Non-pigmented ciliary epithelial cell (primary cell): Measurements from ENCODE around the gene SAPCD2.

Source experiments
- DNase-seq: peaks from one replicate; pipeline ENCODE4 v3.0.0-alpha.2; 2010; ENCODE audit warnings: low read depth

Gene SAPCD2

DNA sequence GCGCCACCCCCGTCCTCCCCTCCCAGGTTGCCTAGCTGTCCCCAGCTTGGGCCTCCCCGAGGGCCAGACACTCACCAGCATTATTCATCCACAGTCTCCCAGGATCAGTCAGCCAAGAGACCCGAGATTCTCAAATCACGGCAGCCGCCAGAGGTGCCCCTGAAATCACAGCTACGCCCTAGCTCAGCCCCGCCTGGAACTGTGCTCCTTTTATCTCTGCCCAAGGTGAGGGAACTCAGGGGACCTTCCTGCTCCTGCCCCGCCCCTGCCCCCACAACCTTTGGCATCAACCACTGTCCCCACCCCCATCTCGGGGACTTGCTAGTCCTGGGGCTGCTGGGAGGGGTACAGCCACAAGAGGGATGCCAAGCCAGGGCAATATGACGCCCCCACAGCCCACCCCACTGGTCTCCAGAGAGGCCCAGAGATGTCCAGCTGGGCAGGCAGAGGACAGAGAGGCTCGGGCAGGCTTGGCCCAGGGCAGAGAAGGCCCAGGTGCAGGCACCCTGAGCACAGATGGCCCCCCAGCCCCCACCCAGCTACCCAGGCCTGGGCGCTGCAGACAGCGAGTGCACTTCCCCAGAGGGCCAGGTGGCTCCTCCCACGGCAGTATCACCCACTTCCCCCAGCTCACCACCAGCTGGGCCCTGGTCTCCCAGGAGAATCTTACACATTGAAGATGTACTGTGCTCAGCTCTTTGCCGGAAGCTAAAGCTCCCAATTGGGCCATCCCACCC lies 38.3 kb downstream of the SAPCD2 start, which contains the start of gene FUT7:
Gene FUT7 (minus strand): TSS at position 185 of the 737 bp plus-strand sequence. CDS start 97 bp downstream, at position 88.
- no peak for DNase-seq

DNA sequence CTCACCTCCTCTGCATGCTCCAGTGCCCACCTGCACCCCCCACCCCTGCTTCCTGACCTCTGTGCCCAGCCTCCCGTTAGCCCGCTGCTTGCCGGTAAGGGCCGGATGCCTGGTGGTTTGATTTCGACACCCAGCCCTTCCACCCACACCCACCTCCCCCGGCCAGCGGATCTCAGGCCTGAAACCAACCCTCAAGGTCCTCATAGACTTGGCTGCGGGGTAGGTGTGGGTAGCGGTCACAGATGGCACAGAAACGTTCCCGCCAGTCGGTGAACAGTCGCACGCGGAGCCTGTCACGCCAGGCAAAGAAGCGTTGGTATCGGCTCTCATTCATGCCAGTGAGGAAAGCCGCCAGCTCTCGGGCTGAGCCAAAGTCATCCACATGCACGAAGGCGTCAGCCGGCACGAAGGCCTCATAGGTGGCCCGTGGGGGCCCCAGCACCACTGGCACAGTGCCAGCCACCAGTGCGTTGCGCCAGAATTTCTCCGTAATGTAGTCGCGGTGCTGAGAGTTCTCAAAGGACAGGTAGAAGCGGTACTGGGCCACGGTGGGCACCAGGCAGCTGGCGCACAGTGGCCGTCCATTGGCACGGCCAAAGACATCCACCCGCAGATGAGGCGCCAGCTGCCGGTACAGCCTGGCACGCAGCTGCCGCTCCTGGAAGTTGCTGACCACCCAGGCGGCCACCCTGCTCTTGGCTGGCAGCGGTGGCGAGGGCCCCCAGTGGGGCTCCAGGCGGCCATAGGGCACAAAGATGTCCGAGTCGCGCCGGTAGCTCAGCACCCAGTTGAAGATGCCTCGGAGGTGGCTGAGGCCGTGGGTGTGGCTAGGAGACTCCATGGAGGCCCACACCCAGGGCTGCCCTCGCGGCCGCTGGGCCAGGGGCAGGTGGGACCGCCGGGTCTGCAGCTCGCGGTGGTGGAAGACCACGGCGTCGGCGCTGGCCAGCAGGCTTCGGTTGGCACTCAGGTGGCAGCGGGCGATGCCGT lies 39.5 kb downstream of the SAPCD2 start:
- no peak for DNase-seq

DNA sequence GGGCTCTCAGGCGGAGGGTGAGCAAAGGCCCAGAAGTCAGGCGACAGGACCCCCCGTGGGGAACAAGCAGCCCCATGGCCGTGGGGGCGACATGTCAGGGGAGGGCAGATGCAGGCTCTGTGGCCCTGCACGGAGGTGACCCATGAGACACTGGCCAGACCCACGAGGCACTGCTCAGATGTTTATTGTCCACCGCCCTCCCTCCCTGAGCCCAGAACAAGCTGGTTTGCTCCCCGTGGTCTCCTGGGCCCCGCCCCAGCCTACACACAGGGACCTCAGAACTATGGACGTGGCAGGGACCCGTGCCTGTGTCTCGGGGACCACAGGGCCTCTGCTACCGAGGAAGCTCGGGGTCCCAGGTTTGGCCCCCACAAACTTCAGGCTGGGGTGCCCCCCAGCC lies 40.4 kb downstream of the SAPCD2 start:
- no peak for DNase-seq

DNA sequence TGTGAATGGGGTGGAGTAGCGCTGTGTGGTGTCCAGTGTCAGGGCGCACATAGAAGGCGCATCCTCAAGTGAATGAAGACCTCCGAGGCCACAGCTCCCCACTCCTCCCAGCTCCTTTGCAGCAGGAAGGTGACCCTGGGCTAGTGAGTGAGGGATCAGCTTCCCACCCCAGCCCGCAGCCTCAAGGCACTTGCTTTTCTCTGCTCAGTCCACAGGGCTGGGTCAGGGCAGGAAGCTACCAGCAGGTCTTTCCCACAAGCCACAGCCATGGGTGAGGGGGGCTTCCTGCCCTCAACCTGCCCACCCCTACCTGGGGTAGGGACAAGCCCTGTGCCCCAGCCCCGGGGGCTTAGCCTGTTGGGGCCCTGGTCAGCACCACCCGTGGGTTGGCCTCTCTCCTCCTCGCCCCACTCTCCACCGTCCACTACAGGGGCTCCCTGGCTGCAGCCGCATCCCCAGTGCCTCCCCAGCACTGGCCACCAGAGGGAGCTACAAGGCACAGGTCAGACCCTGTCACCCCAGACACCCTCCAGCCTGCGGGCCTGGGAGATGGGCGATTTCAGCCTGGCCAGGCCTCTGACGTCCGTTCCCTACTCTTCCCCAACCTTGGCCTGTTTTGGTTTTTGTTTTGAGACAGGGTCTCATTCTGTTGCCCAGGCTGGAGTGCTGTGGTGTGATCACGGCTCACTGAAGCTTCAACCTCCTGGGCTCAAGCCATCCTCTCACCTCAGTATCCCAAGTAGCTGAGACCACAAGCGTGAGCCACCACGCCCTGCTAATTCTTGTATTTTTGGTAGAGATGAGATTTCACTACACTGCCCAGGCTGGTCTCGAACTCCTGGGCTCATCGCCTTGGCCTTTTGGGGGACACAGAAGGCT lies 41.1 kb downstream of the SAPCD2 start:
- no peak for DNase-seq

DNA sequence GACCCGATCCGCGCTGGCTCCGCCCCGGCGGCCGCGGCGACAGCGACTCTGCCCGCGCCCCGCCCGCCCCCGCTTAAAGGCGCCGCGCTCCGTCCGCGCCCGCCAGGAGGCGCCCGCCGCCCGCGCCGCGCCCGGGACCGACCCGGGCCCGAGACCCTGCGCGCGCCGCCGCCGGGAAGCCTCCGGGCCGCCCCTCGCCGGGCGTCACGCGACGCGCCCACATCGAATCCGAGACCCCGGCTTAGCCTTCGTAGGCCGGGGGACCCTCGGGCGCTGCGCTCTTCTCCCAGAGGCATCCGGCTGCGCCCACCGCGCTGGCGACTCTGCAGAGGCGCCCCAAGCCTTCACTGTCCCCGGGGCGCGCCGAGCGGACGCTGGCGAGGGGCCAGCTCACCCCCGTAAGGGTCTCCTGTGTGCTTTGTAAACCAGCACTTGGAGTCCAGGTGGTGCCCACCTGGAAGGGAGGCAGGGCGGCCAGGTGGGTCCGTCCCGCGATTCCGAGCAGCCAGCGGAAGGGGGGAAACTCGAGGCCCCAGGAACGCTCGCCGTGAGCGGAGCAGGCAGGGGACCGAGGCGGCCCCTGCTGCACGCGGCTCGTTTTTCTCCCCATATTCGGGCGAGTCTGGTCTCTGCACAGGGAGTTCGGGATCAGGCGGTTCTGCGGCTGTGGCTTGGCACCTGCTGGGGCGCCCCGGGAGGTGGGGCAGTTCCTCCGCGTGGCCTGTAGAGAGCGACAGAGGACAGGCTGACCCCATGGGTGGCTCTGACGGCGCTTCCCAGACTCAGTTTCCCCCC lies 41.9 kb downstream of the SAPCD2 start:
- DNase-seq, result no peak

DNA sequence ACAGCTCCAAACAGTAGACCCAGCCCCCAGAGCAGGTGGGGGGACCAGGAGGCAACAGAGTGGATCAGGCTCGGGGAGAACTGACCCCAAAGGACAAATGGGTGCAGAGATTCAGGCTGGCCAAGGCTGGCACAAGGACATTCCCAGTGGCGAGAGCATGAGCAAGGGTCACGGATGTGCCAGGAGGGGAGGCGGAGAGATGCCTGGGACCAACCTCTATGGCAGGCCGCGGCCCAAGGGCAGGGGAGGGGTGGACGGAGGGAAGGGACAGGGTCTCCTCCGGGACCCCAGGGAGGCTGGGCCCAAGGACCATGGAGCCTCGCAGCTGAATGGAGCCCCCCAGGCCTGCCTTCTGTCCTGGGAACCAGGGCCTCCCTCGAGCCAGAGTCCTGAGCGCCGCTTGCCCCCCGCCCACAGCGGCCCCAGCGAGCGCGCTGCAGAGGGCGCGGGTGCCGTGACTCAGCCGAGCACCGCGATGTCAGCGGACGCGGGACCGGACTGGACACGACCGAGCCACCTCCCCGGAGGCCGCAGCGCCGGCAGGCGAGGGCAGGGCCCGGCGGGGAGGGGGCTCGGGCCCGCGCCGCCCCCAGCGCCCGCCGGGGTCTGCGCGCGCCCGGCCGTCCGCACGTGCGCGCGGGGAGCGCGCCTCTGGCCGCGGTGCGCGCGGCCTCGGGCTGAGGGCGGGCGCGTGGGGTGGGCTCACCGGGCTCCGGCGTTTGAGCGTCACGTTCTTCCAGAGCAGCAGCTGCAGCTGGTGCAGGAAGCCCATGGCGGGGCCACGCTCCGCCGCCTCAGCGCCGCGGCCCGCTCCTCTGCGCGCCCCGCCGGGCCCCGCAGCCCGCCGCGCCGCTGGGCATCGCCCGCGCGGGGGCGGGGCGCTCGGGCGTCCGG lies 42.7 kb downstream of the SAPCD2 start, which contains the start of gene ABCA2:
Gene ABCA2 (minus strand): TSS at position 869 of the 894 bp plus-strand sequence. CDS start 97 bp downstream, at position 772.
- DNase-seq, result no peak

DNA sequence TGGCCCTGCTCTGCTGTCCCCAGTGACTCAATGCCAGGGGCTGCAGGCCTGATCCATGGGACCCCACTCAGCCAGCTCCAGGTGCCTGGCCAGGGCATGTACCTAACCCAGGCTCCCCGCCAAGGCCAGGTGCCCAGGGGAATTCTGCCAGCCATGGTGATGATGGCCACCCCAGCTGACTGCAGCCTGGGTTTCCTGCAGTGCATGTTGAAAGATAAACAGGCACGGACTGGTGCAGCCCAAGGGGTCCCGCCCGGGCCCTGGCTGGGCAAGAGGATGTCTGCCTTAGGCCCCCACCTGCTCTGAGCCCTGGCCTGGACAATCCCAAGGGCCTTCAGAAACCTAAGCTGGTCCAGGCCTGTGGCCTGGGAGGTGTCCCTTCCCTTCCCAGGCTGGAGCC lies 43.5 kb downstream of the SAPCD2 start:
- no peak for DNase-seq

DNA sequence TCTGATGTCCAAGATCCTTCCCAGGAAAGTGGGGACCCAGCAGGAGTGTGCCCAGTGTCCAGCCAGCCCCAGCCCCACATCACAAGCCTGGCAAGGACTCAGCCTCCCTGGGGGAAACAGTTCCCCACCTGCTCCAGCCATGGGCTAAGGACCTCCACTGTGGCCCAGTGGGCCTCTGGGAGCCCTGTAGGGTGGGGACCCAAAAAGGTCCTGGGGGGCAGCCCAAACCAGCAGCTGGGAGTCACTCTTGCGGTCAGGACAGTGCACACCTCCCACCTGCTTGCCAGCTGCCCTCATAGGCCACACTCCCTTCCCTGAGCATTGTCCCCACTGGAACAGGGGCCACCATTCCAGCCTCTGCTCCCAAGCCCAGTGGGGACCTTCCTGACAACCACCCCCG lies 44.0 kb downstream of the SAPCD2 start:
- DNase-seq, result no peak

DNA sequence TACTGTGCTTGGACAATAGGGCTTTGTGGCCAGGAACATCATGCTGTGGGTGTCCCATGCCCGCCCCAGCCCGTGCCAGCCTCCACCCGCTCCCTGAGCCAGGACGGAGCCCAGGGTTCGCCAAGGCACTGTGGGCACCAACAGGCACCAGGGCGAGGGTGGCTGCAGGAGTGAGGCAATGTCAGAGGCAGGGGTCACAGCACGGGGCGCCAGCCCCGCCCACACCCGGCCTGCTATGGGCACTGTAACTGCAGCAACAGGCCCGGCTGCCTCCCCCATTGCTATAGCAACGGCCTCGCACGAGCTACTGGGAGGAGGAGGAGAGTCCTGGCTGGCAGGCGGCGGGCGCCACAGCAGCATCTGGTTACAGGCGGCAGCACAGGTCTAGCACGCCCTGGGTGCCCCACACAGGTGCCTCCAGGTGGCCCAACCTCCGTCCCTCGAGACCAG lies 44.8 kb downstream of the SAPCD2 start:
- DNase-seq, result no peak

DNA sequence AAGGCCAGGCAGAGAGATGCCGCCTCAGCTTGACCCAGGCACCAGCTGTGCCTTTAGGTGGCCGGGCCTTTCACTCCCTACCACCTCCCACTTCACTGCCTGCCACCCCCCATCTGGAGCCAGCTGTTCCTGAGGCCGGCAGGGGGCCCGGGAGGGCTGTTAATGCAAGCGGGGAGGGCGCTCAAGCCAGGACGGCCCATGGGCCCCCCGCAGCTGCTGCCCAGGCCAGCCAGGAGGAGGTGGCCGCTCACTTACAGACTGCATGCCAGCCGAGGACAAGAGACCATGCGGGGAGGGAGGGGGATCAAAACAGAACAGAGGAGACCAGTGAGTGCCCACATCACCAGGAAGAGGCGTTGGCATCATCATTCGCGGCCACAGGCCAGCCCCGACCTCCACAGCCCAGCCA lies 46.8 kb downstream of the SAPCD2 start:
- no peak for DNase-seq

DNA sequence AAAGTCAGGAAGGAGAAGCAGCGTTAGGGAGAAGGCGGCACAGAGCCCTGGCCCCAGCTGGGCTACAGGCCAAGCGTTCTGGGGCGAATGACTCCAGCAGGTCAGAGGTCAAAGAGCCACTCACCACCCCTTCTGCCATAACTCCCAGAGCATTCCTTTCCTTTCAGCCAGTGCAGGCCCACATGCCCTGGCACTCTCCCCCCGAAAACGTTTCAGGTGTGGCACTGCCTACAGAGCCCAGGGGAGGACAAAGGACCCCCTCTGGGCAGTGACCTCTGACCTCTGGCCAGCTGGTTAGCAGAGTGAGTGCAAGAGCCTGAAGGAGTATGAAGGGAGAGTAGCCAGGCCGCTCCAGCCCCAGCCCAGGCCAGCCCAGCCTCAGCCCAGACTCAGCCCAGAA lies 47.2 kb downstream of the SAPCD2 start:
- DNase-seq, result no peak

DNA sequence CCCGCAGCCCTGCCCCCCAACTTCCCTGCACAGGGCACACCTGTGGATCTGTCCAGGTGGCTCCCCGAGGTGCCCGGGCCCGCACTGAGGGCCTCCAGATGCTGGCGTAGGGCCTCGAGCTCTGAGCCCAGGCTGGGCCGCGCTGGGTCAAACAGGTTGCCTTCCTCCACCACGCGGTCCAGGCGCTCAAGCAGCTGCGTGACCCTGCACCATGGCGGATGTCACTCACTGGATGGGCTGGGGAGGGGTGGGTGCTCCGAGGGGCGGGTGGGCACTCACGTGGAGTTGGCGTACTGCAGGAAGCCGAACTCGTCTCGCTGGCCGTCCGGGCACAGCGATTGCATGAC lies 47.7 kb downstream of the SAPCD2 start:
- DNase-seq, result no peak

DNA sequence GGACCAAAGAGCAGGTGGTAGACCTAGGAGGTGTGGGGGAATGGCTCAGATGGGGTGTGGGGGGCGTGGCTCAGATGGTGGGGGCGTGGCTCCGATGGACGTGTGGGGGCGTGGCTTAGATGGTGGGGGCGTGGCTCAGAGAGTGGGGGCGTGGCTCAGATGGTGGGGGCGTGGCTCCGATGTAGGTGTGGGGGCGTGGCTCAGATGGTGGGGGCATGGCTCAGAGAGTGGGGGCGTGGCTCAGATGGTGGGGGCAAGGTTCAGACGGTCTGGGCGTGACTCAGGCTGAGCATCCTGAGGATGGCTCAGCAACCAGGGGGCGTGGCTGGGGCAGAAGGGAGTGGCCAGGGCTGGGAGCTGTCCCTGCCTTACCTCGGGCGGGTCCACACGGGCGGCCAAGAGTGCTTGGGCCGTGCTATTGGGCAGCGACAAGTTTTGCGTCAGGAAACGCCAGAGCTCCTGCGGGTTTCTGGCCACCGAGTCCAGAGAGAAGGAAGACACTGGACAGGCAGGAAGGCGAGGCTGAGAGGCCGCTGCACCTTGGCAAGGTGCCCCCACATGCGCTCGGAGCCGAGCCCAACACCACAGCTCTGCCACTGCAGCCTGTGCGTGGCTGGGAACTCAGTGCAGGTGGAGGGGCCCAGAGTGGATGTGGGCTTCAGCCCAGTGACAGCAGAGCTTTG lies 48.2 kb downstream of the SAPCD2 start:
- DNase-seq, result no peak

DNA sequence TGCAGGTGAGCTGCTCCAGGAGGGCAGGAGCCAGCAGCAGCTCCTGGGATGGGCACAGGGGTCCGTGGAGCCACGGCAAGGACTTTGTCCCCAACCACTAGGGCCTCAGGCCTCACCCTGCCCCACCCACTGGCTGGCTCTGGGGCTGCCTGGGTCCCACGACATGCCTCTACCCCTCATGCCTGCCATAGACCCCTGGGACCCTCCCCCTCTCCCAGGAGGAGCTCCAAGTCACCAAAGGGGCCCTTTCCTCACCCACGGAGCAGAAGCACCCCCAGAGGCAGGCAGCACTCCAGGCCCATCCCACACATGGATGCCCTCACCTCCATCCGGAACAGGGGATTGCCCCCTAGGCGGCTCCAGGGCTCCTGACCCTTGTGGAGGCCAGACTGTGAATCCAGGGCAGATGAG lies 48.8 kb downstream of the SAPCD2 start:
- no peak for DNase-seq

DNA sequence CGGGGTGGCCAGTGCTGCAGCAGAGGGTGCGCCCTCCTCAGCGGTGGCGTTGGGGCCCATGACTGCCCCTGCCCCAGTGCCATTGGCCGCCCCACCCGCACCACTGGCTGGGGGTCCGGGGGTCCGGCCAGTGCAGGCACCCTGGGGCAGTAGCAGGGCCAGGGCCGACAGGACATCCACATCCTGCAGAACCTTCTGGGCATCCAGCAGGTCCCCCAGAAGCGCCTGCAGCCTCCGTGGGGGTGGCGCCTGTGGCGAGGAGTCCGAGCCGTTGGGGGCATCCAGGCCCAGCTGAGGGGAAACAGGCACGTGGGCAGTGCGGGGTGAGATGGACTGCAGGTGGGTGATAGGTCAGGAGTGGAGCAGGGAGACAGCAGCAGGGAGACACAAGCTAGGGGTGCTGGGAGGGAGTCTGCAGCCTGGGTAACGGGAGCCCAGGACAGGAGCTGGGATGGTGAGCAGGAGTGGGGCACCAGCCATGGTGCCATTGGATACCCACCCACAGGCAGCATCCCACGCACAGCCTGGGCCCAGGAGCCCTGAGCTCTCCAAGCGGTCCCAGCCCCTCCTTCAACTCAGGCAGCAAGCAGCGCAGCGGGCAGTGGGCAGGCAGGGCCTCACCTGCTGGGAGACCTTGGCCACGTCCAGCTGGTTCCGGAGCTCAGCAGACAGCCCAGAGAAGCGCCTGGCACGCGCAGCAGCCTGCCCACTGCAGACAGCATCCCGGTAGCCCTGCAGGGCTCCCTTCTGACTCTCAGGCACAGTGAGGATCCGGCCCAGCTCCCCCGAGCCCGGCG lies 49.4 kb downstream of the SAPCD2 start:
- no peak for DNase-seq

DNA sequence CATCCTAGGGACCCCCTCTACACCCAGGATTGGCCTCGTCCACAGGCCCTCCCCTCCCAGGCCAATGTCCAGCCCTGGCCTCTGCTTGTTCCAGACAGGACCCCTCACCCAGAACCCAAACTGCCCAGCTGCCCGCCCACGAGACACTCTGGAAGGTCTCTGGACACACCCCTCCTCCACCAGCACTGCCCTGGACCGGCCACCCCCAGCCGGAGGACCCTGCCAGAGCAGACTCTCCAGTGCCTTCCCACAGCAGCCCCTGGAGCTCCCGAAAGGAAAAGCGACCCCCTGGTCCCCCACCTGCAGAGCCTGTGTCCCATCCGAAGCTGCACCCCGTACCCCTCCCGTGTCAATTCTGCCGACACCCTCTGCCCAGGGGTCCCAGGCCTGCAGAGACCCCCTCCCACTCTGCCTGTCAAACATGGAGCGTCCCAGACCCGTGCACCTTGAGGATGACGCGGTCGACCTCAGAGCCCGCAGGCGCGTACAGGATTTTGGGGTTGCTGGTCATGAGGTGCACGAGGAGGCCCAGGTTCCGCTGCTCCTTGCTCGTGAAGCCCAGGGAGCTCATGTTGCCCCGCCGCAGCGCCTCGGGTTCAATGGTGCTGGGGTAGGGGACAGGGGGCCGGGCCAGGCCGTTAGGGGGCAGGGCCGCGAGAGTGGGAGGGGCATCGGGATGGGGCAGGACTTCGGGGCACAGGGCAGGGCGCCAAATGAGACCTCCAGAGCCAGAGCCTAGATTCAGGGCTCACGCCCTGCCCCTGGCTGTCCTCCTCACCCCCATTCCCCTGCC lies 50.3 kb downstream of the SAPCD2 start:
- no peak for DNase-seq

DNA sequence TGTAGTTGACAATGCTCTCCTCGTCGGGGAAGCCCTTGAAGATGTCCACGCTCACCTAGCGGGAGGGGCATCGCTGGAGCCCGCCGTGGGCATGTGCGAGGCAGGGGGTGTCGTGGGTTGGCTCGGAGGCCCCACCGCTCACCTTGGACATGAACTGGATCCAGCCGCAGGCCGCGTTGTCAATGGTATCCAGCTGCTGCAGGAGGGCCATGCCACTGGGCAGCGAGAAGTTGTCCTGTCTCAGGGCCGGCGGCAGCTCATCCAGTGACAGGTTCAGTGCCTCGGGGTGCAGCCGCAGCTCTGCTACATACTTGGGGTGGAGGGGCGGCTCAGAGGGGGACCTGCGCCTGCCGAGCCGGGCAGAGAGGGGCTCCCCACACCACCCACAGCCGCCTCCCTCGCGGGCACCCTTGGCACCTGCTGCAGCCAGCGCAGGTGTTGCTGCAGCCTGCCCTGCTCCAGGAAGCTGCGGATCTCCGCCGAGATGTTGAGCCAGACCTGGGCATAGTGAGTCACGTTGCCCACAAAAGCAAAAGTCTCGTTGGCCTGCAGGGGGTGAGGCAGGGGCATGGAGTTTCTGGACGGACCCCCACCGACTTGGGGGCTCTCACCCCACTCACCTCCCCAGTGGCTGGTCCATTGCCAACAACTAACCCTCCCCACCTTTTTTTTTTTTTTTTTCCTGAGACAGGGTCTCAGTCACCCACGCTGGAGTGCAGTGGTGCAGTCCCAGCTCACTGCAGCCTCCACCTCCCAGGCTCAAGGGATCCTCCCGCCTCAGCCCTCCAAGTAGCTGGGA lies 51.4 kb downstream of the SAPCD2 start:
- no peak for DNase-seq
